D341Med (cell line): ENCODE measurements around the gene FAM180A.

Experiments
- DNase-seq: peaks from one replicate; pipeline ENCODE4 v3.0.0; 2012; ENCODE audit warnings: low spot score

The FAM180A gene

DNA sequence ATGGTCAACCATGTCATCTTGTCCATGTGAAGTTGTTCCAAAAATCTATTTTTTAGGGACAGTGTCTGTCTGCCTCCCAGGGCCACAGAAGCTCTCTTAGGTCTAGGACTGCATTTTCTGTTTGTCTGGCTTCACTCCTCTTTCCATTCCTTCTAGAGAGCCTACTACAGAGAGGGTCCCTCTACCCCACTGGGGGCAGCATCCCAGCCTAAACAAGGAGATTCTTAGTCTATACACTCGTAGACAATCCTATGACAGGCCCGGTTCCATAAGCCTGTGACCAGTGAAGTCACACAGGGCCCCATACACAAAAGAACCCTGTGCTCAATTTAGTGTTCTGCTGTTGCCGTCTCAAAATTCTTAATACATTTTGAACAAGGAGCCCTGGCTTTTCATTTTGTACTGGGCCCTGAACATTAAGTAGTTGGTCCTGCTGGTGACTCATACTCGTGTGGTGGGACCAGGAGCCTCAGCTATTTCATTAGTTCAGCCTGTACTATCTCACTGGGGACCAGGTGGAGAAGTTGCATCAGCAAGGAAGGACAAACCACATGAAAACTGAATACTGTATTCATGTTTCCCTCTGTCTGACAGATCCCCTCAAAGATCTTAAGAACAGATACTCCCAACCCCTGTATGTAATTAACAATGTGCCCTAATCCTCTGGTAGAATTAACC, 23.5 kb upstream of the FAM180A start:
- DNase-seq, result no peak

DNA sequence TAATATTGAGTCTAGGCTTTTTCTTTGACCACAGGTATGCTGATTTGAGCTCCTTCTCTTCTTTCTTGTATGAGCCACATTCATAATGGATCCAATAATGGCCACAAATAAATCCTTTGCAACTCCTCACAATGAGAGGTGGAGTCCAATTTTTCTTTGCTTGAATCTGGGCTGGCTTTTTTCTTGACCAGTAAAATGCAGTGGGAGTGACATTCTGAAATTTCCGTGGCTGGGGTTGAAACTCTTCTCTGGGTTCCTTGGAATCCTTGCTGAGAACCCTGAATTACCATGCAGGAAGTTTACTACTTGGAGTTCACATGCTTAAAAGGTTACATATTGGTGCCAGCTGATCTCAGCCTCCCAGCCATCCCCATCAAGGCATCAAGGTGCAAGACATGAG, 22.4 kb upstream of the FAM180A start:
- no peak for DNase-seq

DNA sequence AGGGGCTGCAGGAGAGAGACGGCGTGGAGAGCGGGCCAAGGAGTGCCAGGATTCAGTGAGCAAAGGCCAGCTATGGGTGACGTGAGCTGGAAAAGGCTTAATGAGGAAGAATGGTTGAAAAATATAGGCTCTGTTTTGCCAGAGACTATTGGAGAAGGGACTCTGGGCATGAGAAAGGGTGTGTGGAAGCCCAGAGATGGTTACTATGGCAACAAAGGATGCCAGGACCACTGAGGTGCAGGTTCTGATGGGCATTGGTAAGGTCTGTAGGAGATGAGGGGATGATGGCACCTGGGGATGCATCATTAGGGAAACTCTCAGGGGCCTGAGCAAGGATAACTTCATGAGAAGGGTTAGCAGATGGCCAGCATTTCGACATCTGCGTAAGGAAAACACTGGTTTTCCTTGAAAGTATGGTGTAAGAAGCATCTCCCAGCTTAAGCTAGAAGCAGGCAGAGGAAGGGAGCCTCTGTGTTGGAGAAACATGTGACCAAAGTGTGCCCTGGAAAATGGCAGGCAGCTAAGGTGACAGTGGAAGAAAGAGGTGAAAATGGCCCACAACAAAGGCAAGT, 21.6 kb upstream of the FAM180A start:
- DNase-seq, result no peak

DNA sequence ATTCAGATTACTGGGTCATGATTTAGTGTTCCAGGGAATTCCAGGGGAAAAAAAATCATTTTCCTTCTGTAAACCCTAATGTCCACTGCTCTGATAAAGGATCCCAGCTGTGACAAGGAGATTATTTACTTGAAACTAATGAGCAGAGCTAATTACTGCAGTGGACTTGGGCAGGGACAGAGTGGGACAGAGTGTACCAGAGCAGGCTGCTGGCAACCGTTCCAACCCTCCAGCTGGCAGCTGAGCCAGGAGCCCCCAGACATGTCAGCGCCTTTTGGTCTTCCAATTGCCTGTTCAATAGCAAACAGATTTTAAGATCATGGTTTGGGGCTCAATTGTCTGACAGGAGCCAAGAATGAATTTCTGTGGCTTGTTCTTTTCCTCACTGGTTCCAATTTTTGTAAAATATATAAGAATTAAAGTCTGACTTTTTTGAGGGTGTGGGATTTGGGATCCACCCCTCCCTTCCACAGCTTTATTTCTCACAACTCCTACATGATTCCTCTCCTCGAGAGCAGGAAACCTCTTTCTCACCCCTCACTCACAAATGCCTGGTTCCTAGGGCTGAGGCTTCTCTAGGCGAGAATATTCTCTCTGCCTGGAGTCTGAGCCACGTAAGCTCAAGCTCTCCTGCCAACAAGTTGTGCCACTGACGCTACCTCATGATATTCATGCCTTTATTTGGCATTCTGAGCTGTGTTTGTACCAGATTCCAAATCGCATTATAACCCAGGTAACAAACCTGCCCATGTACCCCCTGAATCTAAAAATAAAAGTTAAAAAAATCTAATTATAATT, 20.6 kb upstream of the FAM180A start:
- DNase-seq, result no peak

DNA sequence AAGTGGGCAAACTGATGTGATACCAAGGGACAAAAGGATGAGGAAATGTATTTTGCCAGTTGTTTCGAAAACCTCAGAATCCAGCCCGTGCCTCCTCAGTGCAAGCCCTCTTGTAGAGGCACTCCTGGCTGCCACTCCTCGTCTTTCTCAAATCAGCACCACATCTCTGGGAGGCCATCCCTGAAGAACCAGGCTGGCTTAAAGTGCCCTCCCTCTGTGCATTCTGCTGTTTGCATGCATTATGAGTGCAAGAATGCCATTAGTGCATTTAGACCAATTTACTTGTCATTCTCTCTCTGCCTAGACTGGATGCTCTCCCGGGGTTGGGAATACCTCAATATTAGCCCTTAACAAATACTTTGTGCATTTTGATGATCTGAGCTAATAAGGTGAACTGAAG, 19.9 kb upstream of the FAM180A start:
- no peak for DNase-seq

DNA sequence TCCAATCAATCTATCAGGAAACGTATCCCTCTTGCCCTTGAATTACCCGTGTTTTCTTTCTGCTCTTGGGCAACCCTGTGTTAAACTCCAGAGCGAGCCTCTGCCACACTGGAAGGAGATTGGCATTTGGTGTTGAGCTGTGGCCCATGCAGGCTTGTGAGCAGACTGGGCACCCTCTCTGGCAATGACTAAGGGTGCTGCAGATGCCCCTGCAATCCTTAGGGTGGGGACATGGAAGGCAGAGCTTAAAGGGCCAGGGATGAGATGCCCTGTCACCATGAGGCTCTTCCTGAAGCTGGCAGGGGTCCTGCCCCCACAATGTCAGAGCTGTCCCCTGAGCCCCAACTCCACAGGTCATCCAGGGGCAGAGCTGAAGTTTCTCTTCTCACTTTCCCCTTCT, 19.5 kb upstream of the FAM180A start:
- no peak for DNase-seq

DNA sequence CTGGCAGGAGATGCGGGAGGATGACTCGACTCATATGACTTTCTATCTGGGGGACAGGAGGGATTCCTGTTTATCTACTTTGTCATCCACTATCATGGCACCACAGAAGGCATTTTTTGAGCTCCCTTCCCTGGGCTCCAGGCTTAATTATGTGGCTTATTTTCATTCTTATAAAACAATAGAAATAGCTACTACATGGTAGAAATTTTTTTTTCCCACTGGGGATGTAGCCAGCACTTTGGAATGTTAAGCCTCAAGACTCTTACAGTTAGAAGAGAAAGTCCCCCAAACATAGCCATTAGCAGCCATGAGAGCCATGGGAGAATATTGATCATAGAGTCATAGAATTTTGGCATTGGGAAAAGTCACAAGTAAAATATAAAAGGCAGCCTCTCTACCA, 14.6 kb upstream of the FAM180A start:
- DNase-seq, result no peak

DNA sequence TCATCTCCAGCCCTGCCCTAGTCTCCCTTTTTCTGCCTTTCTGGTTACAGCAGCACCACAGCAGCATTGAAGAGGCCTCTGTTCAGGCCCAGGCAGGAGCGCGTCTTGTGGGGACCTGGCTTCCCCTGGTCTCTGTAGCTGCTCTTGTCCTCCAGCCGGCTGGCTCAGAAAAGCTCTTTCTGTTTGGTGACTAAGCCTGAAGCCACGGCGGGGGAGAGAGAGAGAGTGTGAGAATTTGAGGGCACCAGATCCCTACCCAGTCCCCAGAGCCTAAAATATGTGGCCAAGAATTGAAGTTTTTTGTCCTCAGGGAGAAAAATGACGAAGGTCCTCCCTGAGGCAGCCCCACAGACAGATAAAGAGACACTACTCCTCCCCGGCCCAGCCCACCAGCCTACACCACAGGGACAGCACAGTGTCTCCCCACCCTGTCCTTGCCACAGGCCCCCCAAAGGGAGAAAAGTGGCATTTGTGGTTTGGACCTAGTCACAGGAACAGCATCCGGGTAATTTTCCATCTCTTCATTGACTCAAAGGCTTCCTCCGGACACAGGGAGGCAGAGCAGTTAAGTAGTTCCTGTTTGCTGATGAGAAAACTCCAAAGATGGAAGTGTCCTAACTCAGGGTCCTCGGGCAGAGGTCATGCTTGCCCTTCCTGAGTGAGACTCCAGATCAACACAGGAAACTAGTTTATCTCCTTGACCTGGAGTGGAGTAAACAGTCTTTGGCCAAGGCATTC, 13.3 kb upstream of the FAM180A start:
- DNase-seq, result no peak

DNA sequence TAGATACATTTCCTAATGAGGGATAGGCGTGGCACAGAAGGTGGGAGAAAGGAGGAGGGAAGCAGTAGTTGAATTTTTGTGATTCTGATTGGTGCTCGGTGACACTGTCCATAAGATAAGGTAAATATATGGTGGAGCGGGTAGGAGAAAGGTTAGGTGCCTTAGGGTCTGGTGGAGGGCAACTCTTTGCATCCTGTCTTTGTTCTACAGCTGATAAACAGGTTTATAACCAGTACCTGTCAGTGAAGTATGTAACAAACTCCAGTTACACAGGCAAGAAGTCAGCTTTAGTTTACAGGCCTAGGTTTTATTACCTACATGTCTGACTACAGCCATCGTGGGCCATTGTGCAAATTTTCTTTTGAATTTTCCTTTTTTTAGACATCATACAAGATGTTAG, 10.9 kb upstream of the FAM180A start:
- no peak for DNase-seq

DNA sequence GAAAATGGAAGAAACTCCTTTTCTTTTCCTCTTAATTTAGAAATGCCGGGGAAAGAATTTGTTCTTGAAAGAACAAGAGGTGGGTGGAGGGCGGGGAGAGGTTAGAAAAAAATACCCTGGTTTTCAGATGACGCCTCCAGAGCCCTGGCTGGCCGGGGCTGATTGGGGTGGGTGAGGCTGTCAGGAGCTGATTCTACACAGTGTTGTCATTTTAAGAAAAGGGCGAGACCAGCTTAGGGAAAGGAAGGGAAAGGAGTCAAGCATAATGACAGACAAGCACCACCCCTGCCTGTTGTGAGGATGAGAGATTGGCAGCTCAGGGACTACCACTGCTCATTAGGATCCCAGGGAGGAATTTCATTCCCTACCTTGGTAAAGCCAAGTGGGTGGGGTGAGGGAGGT, 9.9 kb upstream of the FAM180A start:
- DNase-seq, result no peak

DNA sequence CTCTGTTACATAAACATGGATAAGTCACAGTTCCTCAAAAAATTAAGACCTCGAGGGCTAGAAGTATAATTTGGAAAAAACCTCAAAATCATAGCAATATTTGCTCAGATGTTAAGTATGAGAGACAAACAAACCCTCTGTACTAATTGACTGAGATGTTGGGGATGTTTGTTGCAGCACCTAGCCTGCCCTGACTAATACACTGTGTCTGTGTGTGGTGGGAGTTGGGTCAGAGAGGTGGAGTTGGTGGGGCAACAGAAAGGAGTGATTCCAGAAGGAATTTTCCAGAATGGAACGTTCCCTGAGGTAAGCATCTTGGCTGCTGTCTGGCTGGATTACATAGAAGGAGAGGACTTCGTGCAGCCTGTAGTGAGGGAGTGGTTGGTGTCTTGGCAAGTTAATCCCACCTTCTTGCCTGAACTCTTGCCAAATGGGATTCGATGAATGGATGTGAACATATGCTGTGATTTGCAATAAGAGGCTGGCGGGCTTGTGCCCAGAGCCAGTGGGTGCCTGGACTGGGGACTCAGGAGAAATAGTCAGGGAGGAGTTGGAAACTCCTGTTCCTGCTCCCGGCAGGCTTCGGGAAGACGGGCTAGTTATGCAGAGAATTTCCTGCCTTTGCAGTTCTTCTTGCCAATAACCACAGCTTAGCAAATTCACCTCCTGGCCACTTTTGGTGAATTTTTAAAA, 9.3 kb upstream of the FAM180A start:
- DNase-seq, result no peak

DNA sequence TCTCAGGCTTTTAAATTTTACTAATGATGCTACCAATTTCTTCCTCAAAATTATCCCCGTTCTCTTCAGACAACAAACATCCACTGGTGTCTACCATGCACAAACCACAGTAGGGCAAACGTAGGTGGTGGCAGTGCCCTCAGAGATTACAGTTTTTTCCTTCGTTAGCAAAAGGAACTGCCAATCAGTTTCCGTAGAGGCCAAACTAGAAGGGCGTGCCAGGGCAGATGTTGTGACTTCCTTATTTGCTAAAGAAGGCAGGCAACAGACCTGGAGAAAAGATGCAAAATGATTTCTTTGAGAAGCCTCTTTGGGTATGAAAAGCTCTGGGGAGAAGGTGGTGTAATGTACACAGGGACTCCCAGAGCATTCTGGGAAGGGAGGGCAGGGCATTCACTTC, 7.6 kb upstream of the FAM180A start:
- DNase-seq, result no peak

DNA sequence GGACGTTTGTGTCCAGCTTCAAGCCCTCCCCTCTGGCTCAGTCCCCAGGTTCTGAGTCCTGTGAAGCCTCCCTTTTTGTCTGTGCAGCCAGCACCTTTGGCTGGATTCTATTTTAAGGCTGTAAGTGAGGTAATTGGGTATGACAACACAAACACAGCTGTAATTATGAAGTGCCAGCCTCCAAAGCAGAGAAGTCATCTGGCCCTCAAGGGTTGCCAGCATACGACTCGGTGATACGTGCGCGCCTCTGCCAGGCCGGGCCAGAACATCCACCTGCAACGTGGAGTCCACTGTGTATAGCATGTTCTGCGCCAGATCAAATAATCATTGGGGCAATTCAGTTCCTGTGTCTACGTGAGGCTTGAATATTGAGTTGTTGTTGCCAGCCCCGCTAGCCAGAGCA, 6.7 kb upstream of the FAM180A start:
- no peak for DNase-seq

DNA sequence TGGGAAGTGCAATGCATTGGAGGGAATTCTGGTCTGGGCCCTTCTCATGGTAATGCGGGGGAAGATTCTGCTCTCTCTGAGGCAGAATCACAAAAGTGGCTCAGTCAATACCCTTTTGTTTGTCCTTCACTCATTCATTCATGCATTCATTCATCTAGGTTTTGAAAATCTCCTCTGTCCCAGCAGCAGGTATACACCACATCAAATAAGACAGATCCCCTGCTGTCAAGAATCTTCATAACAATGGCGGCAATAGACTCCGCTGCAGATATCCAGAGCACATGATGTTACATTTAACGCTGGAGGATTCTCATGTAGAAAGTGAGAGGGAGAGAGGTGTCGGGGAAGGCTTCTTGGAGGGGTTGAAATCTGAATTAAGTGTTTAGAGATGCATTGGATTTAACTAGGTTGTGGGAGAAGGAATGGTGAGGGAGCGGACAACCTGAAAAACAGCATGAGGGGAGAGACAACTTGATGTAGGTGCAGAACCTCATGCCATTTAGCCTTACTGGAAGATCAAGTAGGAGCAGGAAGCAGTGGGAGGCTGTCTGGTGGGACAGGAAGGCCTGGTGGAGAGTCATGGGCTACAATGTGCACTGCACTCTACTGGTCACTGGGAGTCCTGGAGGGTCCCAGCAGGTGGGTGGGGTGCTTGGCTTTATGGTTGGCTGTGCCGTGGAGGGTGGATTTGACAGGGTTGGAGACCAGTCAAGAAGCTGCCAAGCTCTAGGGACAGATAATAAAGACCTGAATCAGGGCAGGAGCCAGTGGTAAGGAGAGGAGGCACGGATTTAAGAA, 5.2 kb upstream of the FAM180A start:
- no peak for DNase-seq

DNA sequence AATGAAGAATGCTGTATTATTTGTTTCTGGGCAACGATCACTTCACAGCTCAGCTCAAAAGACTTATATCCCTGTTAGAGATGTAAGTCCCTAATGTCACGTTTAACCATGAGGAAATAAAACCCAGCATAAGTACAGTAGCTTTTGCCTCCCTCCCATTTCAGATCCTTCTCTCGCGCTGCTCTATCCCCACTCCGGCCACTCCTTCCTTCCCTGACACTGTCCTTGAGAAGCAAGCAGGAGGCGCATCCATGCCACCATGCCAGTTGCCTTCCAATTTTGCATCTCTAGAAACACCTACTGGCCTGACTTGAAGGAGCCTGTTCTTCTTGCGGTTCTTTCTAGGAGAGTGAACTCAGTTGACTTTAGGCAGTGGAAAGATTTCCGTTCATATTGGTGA, 1.2 kb downstream of the FAM180A start:
- DNase-seq, result no peak

DNA sequence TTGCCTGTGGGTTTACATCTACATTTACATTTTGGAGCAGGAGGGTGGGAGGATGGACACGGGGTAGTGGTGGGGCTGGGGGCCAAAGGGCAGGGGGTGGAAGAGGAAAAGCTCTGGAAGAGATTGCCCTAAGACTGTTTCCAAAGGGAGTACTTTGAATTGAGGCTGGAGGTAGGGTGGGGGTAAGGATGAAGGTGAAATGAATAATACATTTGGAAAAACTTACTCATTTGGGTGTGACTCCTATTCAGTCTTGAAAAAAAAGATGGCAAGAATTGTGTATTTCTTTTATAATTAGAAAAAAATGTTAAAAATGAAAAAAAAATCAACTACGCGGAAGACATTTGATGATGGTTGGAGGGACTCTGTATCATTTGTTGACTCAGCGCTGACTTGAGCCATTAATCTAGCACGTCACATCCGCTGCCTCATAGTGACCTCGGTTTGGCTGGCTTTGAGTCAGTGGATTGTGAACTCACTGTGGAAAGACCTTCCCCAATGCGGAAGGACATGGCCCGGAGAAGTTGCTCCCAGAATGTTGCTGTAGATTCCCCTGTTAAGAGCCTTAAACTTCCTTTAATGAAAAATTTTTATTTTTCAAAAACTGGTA, 2.8 kb downstream of the FAM180A start:
- DNase-seq, result no peak

DNA sequence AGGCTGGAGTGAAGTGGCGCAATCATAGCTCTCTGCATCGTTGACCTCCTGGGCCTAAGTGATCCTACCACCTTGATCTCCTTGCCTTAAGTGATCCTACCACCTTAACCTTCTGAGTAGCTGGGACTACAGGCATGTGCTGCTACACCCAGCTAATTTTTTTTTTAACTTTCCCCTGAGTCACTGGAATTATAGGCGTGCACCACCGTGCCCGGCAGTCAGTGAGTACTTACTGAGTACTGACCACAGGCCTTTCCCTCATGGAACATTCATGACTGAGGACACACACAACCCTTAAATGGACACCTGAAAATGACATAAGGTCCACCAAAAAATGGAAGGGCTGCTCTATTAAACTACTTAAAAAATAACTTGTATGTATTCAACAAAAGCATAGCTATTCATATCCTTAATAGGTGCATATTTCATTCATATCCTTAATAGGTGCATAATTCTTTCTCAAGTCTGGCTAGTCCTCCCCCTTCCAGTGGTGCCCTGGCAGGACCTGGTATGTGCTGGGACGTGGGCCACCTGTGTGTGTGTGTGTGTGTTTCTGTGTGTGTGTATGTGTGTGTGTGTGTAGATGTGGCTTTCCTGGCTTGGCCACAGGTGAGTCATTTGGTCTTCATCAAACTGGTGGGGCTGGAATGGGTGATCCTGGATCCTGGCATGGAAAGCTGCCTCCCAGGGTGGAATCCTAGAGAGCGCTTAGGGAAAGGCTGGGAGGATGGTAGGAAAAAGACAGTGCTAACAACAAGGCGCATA, 3.5 kb downstream of the FAM180A start:
- no peak for DNase-seq

DNA sequence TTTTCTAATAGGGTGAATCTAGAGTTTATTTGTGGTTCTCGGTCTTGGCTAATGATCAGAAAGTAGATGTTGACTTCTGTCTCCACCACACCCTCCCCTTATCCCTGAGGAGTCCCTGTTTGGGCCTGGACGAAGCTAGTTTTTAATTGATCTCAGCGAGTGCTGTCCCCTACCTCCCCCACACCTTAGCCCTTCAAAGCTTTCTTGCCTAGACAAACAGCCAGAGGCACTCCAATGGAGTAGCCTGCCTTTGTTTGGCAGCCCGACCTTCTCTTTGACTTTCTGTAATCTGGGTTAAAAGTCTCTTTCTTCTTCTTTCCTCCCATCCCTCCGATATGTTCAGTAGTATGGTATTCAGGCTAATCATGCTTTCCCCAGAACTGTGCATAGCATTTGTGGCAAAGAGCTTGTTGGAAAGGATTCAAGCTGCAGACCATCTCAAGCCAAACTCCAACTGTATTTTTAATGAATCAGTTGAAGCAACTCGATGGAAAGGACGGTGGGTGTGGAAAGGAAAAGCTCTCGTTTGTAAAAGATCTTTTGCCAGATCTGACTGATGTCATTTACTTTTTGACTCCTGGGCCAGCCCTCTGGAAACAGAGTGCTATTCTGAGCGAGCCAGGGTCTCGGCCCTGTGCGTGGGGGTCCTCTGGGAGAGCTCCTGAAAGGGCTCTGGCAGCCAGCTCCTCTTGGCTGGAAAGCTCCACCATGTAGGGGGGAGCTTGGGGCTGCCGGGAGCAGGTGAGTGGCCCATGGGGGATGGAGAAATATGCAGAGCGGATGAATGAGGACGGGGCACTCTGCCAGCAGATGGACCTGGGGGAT, 4.5 kb downstream of the FAM180A start:
- no peak for DNase-seq

DNA sequence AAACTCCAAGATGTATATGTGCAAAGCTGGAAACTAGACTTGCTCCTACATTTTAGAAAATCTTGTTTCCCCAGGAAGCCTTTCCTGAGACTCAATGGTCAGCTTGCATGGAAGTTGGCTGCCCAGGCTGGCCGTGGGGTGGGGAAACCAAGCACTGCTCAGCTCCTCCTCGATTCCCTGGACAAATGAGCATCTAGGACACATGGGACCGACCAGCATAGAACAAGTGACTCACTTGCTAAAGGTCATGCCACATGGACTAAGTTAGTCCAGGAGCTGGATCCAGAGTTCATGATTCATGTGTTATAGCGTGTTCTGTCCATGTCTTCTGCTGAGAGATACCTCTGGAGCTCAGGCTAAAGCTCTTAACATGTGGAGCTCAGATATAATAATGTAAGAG, 6.2 kb downstream of the FAM180A start:
- no peak for DNase-seq
